Activated effector memory CD4-positive, alpha-beta T cell treated with Interleukin-2 at 50 U/mL for 16 hours (primary cell): ENCODE results near the gene OR6B3.
A peak's percentile ranks its signal among the peaks of the same experiment; 100 is the strongest.

Source experiments
- DNase-seq: peaks from one replicate; pipeline ENCODE4 v3.0.0-alpha.2; 2020

The OR6B3 gene

GRCh38 chr2:240043279-240043989, 9.9 kb downstream of the OR6B3 start:
- no peak for DNase-seq

- no peak for DNase-seq
Measured at GRCh38 chr2:240042740-240043139, 10.6 kb downstream of the OR6B3 start.

- DNase-seq, result no peak
Measured at GRCh38 chr2:240041363-240041762, 12.0 kb downstream of the OR6B3 start.

- DNase-seq, result no peak
Measured at GRCh38 chr2:240037358-240037757, 16.0 kb downstream of the OR6B3 start.

- DNase-seq, result no peak
Measured at GRCh38 chr2:240033330-240033678, 20.0 kb downstream of the OR6B3 start.

- no peak for DNase-seq
Measured at GRCh38 chr2:240032406-240033329, 20.7 kb downstream of the OR6B3 start.

GRCh38 chr2:240030379-240031094, 22.8 kb downstream of the OR6B3 start, which contains the start of gene OR6B2:
TSS of gene OR6B2 (minus strand) at chr2:240030429. CDS start at chr2:240030429, 0 bp downstream.
- DNase-seq, result no peak

GRCh38 chr2:240024766-240025165, 28.6 kb downstream of the OR6B3 start:
- no peak for DNase-seq

GRCh38 chr2:240023792-240024191, 29.5 kb downstream of the OR6B3 start:
- no peak for DNase-seq

- DNase-seq, result peak; percentile 40
Measured at GRCh38 chr2:240021488-240022104, 31.7 kb downstream of the OR6B3 start.

- DNase-seq, result no peak
Measured at GRCh38 chr2:240018071-240018750, 35.1 kb downstream of the OR6B3 start.

- no peak for DNase-seq
Measured at GRCh38 chr2:240014327-240014726, 39.0 kb downstream of the OR6B3 start.

GRCh38 chr2:240013343-240013742, 40.0 kb downstream of the OR6B3 start:
- no peak for DNase-seq

GRCh38 chr2:240002983-240003382, 50.3 kb downstream of the OR6B3 start:
- no peak for DNase-seq

GRCh38 chr2:240000671-240001070, 52.6 kb downstream of the OR6B3 start:
- DNase-seq, result no peak

- no peak for DNase-seq
Measured at GRCh38 chr2:239997686-239998409, 55.5 kb downstream of the OR6B3 start.
